H9 (cell line): ENCODE results near the gene HDGFL3. TPM values are rescaled to one million over a fixed set of nuclear protein-coding genes. Genes with fewer than 3 reads are reported as not detected.
"Not testable (repeated sequence)": the region's sequence is repeated elsewhere in the genome, so short reads cannot be mapped to it uniquely, and the experiment has no call there.

Experiments used
- DNase-seq: peaks from one replicate; pipeline ENCODE4 v3.0.0-alpha.2; 2017
- H2AFZ ChIP-seq: one replicate; pipeline ENCODE4 v1.6.1; 2013; ENCODE audit warnings: mild to moderate bottlenecking, low read length, control low read depth, moderate library complexity
- H2AK5ac ChIP-seq: 2 replicates; pipeline ENCODE4 v1.6.1; 2013; ENCODE audit warnings: low read length, control low read depth, mixed read lengths; ENCODE audit not compliant: insufficient read length
- H2BK120ac ChIP-seq: one replicate; pipeline ENCODE4 v1.6.1; 2013; ENCODE audit warnings: low read depth, mild to moderate bottlenecking, low read length, control low read depth, inconsistent platforms; ENCODE audit not compliant: poor library complexity, severe bottlenecking
- H2BK12ac ChIP-seq: 2 replicates; pipeline ENCODE4 v1.6.1; 2013; ENCODE audit warnings: low read length, control low read depth, mixed read lengths, low read depth; ENCODE audit not compliant: insufficient read length
- H2BK15ac ChIP-seq: 2 replicates; pipeline ENCODE4 v1.6.1; 2013; ENCODE audit warnings: low read depth, low read length, control low read depth
- H2BK20ac ChIP-seq: one replicate; pipeline ENCODE4 v1.6.1; 2013; ENCODE audit warnings: low read depth, mild to moderate bottlenecking, low read length, control low read depth, inconsistent platforms; ENCODE audit not compliant: poor library complexity, severe bottlenecking
- H2BK5ac ChIP-seq: 2 replicates; pipeline ENCODE4 v1.6.1; 2013; ENCODE audit warnings: low read length, control low read depth, mixed read lengths; ENCODE audit not compliant: insufficient read length
- H3K14ac ChIP-seq: 2 replicates; pipeline ENCODE4 v1.6.1; 2013; ENCODE audit warnings: low read length, control low read depth; ENCODE audit not compliant: insufficient read depth
- H3K18ac ChIP-seq: 2 replicates; pipeline ENCODE4 v1.6.1; 2013; ENCODE audit warnings: low read depth, mild to moderate bottlenecking, mixed read lengths, low read length, control low read depth; ENCODE audit not compliant: insufficient read length
- H3K23ac ChIP-seq: 2 replicates; pipeline ENCODE4 v1.6.1; 2013; ENCODE audit warnings: low read length, control low read depth, mixed read lengths, low read depth; ENCODE audit not compliant: insufficient read length
- H3K23me2 ChIP-seq: 2 replicates; pipeline ENCODE4 v1.6.1; 2013; ENCODE audit warnings: low read depth, mild to moderate bottlenecking, mixed read lengths, low read length, control low read depth; ENCODE audit not compliant: insufficient read length, poor library complexity, severe bottlenecking
- H3K27ac ChIP-seq: 2 replicates; pipeline ENCODE4 v1.5.1; 2013; ENCODE audit warnings: low read length, control low read depth, mixed read lengths, low read depth; ENCODE audit not compliant: insufficient read length
- H3K27me3 ChIP-seq: 2 replicates; pipeline ENCODE4 v1.6.1; 2013; ENCODE audit warnings: low read length, control low read depth, inconsistent platforms; ENCODE audit not compliant: insufficient read depth
- H3K4ac ChIP-seq: 2 replicates; pipeline ENCODE4 v1.6.1; 2013; ENCODE audit warnings: low read depth, mild to moderate bottlenecking, control low read depth, inconsistent platforms, low read length, moderate library complexity
- H3K4me1 ChIP-seq: 2 replicates; pipeline ENCODE4 v1.6.1; 2013; ENCODE audit warnings: low read length, control low read depth, inconsistent platforms; ENCODE audit not compliant: insufficient read depth
- H3K4me2 ChIP-seq: 2 replicates; pipeline ENCODE4 v1.6.1; 2013; ENCODE audit warnings: low read length, control low read depth, mixed read lengths; ENCODE audit not compliant: insufficient read length, insufficient read depth
- H3K56ac ChIP-seq: 2 replicates; pipeline ENCODE4 v1.6.1; 2013; ENCODE audit warnings: low read depth, mild to moderate bottlenecking, mixed read lengths, low read length, control low read depth; ENCODE audit not compliant: insufficient read length
- H3K79me1 ChIP-seq: 2 replicates; pipeline ENCODE4 v1.6.1; 2013; ENCODE audit warnings: low read depth, mild to moderate bottlenecking, moderate library complexity, low read length, control low read depth, inconsistent platforms; ENCODE audit not compliant: insufficient read depth, poor library complexity, severe bottlenecking
- H3K79me2 ChIP-seq: 2 replicates; pipeline ENCODE4 v1.6.1; 2013; ENCODE audit warnings: low read length, control low read depth, inconsistent platforms; ENCODE audit not compliant: insufficient read depth
- H3K9ac ChIP-seq: 2 replicates; pipeline ENCODE4 v1.6.1; 2013; ENCODE audit warnings: low read length, control low read depth, mixed read lengths; ENCODE audit not compliant: insufficient read length; ENCODE audit errors: extremely low read depth
- H3K9me3 ChIP-seq: one replicate; pipeline ENCODE4 v1.6.1; 2013; ENCODE audit warnings: low read depth, low read length, inconsistent platforms; ENCODE audit not compliant: control insufficient read depth
- H3T11ph ChIP-seq: one replicate; pipeline ENCODE4 v1.6.1; 2013; ENCODE audit warnings: mild to moderate bottlenecking, low read length, control low read depth, inconsistent platforms
- H4K20me1 ChIP-seq: one replicate; pipeline ENCODE4 v1.6.1; 2013; ENCODE audit not compliant: control insufficient read depth, insufficient read length, insufficient read depth
- H4K5ac ChIP-seq: 2 replicates; pipeline ENCODE4 v1.6.1; 2013; ENCODE audit warnings: low read depth, mild to moderate bottlenecking, mixed read lengths, low read length, control low read depth; ENCODE audit not compliant: insufficient read length
- H4K8ac ChIP-seq: replicated peaks from 2 replicates; pipeline ENCODE4 v1.6.1; 2013; ENCODE audit warnings: low read length, control low read depth, mixed read lengths, low read depth; ENCODE audit not compliant: insufficient read length
- H4K91ac ChIP-seq: 2 replicates; pipeline ENCODE4 v1.6.1; 2013; ENCODE audit warnings: low read depth, mild to moderate bottlenecking, moderate library complexity, mixed read lengths, low read length, control low read depth; ENCODE audit not compliant: insufficient read length
- H3K27ac Mint-ChIP-seq, 3 experiments: 2 replicates in 2 of 3; 3 replicates in 1 of 3; pipeline ENCODE4 v1.8.0; 2020 to 2021; ENCODE audit warnings: mixed read lengths in 3 of 3, mild to moderate bottlenecking in 1 of 3, moderate library complexity in 1 of 3
- H3K27me3 Mint-ChIP-seq: 2 replicates; pipeline ENCODE4 v1.8.0; 2021; ENCODE audit warnings: low read depth, mild to moderate bottlenecking, moderate library complexity, mixed read lengths
- H3K36me3 Mint-ChIP-seq, 3 experiments: 2 replicates in 2 of 3; 3 replicates in 1 of 3; pipeline ENCODE4 v1.8.0; 2020 to 2021; ENCODE audit warnings: low read depth in 3 of 3, mixed read lengths in 3 of 3; ENCODE audit not compliant: insufficient read depth in 1 of 3
- H3K4me1 Mint-ChIP-seq, 2 experiments: 2 replicates each; pipeline ENCODE4 v1.8.0; 2020; ENCODE audit warnings: mixed read lengths in 2 of 2
- H3K4me3 Mint-ChIP-seq, 2 experiments: 2 replicates in 1 of 2; 3 replicates in 1 of 2; pipeline ENCODE4 v1.8.0; 2020 to 2021; ENCODE audit warnings: mild to moderate bottlenecking in 2 of 2, mixed read lengths in 2 of 2, moderate library complexity in 1 of 2
- H3K9me3 Mint-ChIP-seq, 2 experiments: 2 replicates in 1 of 2; 3 replicates in 1 of 2; pipeline ENCODE4 v1.8.0; 2020; ENCODE audit warnings: mild to moderate bottlenecking in 2 of 2, mixed read lengths in 2 of 2, moderate library complexity in 1 of 2
- WGBS: extraction: QIAGEN DNeasy Blood & Tissue Kit; methylation state at CpG from one replicate; pipeline ENCODE4 v1.1.7; 2013; ENCODE audit warnings: missing lambda C conversion rate, low lambda C conversion rate, mixed read lengths; ENCODE audit not compliant: insufficient read length; ENCODE audit errors: extremely low coverage; 5-methylcytosine and 5-hydroxymethylcytosine counted together
- total RNA-seq: library from RNA; stranded (reverse); gene quantifications from 2 replicates; pipeline ENCODE4 v1.2.1, GENCODE V29; 2021
- TF ChIP-seq, protein P1 (sequence below): fragments of 200-600 bp; sonication (generic); conservative IDR thresholded peaks from 3 replicates; pipeline ENCODE4 v1.8.0; 2021; ENCODE audit warnings: antibody characterized with exemption, mild to moderate bottlenecking

HDGFL3 gene
- total RNA-seq, 1 experiment from 2014 or later, result 120 TPM

DNA sequence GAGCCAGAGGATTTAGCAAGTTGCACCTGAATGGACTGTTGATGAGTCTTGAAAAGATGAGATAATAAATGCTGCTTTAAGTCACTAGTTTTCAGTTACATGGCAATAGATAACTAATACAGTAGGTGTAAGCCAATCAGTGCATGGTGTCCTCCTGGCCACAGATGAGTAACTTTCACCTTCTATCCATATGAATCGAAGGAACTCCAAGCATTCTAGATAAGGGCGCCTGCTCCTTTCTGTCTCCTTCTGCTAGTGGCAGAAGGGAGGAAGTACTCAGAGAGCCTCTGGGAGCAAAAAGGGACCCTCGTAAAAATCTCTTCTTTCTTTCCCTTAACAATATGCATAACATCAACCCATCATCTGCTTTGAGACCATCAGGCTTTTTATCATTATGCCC lies 62.9 kb downstream of the HDGFL3 start:
- Histone ChIP-seq H3K23ac (no peak overlapping the region), H3K79me2 (no peaks in the 10 kb centered on the region; the same call in 1 of the 2 replicates), H2BK15ac (no peak overlapping the region), H2AK5ac (no peak overlapping the region), H3K56ac (no peak overlapping the region), H2BK12ac (no peak overlapping the region), H3K4ac (no peak overlapping the region), H3K27me3 (no peaks in the 10 kb centered on the region), H2BK120ac (no peak overlapping the region), H2BK5ac (no peak overlapping the region), H3K79me1 (no peaks in the 10 kb centered on the region), H3K14ac (no peak overlapping the region), H3K9me3 (no peaks in the 10 kb centered on the region), H3K9ac (no peak overlapping the region), H3K23me2 (no peaks in the 10 kb centered on the region), H4K8ac (no peak overlapping the region), H2BK20ac (no peak overlapping the region), H3K27ac (no peak overlapping the region), H2AFZ (no peak overlapping the region), H4K5ac (no peak overlapping the region), H4K91ac (no peak overlapping the region), H3K18ac (no peak overlapping the region), H3T11ph (no peak overlapping the region), H3K4me1 (no peaks in the 10 kb centered on the region; the same call in 1 of the 2 replicates), H3K4me2 (no peak overlapping the region), H4K20me1 (no peaks in the 10 kb centered on the region)
- WGBS, result no CpG with 5 or more reads among the region's 3 CpGs
- H3K4me3 Mint-ChIP-seq, result no peak overlapping the region
- H3K27me3 Mint-ChIP-seq, result no peaks in the 10 kb centered on the region
- peaks cover 50 to 76% (median 72%) of the 10 kb centered on the region in 3 experiments for H3K36me3 Mint-ChIP-seq
- TF ChIP-seq, protein P1, sequence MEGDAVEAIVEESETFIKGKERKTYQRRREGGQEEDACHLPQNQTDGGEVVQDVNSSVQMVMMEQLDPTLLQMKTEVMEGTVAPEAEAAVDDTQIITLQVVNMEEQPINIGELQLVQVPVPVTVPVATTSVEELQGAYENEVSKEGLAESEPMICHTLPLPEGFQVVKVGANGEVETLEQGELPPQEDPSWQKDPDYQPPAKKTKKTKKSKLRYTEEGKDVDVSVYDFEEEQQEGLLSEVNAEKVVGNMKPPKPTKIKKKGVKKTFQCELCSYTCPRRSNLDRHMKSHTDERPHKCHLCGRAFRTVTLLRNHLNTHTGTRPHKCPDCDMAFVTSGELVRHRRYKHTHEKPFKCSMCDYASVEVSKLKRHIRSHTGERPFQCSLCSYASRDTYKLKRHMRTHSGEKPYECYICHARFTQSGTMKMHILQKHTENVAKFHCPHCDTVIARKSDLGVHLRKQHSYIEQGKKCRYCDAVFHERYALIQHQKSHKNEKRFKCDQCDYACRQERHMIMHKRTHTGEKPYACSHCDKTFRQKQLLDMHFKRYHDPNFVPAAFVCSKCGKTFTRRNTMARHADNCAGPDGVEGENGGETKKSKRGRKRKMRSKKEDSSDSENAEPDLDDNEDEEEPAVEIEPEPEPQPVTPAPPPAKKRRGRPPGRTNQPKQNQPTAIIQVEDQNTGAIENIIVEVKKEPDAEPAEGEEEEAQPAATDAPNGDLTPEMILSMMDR, result no peak
- no peak for DNase-seq
- peaks cover 2 to 11% of the 10 kb centered on the region in 2 experiments; a peak in 2 of 4 replicates for H3K4me1 Mint-ChIP-seq
- H3K9me3 Mint-ChIP-seq, result peaks cover 0 to 3% of the 10 kb centered on the region in 2 experiments; a peak in 1 of 5 replicates
- H3K27ac Mint-ChIP-seq, result no peak overlapping the region

DNA sequence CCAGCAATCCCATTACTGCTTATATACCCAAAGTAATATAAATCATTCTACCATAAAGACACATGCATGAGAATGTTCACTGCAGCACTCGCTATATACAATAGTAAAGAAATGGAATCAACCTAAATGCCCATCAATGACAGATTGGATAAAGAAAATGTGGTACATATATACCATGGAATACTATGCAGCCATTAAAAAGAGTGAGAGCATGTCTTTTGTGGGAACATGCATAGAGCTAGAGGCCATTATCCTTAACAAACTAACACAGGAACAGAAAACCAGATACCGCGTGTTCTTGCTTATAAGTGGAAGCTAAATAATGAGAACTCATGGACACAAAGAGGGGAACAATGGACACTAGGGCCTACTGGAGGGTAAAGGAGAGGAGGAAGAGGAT lies 65.5 kb downstream of the HDGFL3 start:
- peaks cover 37 to 63% (median 60%) of the 10 kb centered on the region in 3 experiments for H3K36me3 Mint-ChIP-seq
- not testable (repeated sequence) for H3K4me2 ChIP-seq, H3K23me2 ChIP-seq, H3K4ac ChIP-seq, H3K14ac ChIP-seq, H3K4me1 ChIP-seq, H2AFZ ChIP-seq, H3K79me2 ChIP-seq, H4K5ac ChIP-seq, H4K8ac ChIP-seq, H2BK5ac ChIP-seq, H3K4me3 Mint-ChIP-seq, H2BK12ac ChIP-seq, H3K56ac ChIP-seq, H4K91ac ChIP-seq, H3K27ac Mint-ChIP-seq, H2BK20ac ChIP-seq, H3K23ac ChIP-seq, H3K9me3 Mint-ChIP-seq, H3K4me1 Mint-ChIP-seq, H3K27ac ChIP-seq, H3K18ac ChIP-seq, H3K9me3 ChIP-seq, DNase-seq, H3K79me1 ChIP-seq, H3K9ac ChIP-seq, H4K20me1 ChIP-seq, H2BK120ac ChIP-seq, H2AK5ac ChIP-seq, H3T11ph ChIP-seq, H3K27me3 Mint-ChIP-seq, H2BK15ac ChIP-seq, H3K27me3 ChIP-seq
- no CpG with 5 or more reads among the region's 3 CpGs for WGBS
